GM19023 (cell line): ENCODE measurements around the gene AURKAIP1.
A peak's percentile ranks its signal among the peaks of the same experiment; 100 is the strongest.

Experiments
- ATAC-seq: cut with Tn5 transposase; IDR thresholded peaks from one replicate; pipeline ENCODE4 v1.9.1; 2021; ENCODE audit warnings: mild to moderate bottlenecking, moderate library complexity; ENCODE audit not compliant: unreplicated experiment

Gene AURKAIP1

DNA sequence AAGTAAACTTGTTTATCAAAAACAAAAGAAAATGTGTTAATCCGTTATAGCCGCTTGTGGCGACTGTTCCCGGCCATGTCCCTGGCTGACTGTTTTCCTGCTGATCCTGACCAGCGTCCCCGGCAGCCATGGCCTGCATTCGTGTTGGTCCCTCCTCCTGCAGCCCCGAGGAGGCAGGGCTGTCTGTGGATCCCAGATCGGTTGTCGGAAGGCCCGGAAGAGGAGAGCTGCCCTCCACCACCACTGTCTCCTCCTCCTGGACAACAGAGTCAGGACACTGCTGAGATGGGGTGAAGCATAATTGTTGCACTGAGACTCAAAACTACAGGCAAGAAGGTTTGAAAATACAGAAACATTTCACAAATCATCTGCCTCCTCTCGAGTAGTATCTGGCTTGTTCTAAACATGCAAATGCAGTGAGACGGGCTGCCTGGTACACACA is 13.0 kb downstream of the AURKAIP1 start:
- no peak for ATAC-seq

DNA sequence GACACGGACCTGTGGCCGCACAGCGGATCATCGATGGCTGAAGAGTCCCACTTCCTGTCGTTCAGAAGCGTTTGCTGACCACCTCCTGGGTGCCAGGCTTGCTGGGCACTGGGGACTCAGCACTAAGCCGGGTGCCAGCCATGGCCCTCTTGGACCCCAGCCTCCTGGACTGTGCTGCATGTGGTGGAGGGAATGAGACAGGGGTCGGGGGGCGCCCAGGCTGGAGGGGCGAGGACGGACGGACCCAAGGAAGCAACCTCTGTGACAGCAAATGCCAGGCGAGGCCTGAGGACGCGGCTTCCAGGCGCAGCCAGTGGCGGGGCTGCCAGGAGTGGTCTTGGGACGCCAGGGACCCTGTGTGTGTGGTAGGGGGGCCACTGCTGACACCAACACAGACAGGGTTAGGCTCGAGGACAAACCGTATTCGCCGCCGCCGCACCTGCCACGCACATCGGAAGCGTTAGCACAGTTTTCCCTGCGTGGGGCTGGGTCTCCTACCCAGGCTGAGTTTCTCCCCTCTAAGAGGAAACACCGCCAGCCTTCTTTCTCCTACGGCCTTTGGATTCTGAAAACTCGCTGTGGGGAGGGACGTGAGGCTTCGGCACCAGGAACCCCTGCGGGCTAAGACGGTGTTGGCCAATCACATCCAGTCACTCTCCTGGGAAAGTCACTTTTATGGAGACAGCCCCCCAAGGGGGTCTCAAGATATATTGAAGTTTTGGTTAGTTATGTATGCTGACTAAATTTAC is 13.6 kb downstream of the AURKAIP1 start:
- no peak for ATAC-seq

DNA sequence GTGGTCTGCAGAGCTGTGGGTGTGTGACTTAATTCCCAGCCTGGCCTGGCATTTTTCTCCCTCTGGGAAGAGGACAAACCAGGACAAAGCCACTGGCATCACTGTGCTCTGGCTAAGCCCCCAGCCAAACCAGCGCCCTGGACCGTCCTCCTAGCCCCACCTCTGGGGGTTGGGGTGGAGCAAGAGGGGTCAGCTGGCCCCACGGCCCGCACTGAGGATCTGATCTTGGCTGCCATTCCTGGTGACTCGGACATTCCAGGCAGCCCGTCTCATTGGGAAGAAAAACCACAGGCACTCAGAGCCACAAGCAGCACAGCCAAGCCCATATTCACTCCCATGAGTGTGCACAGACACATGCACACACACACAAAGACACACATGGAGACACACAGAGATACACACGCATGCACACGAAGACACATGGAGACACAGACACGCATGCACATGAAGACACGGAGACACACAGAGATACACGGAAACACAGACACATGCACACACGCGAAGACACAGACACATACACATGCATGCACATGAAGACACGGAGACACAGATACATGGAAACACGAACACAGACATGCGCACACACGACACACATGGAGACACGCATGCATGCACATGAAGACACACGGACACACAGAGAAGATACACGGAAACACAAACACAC is 14.4 kb downstream of the AURKAIP1 start:
- ATAC-seq: no peak

DNA sequence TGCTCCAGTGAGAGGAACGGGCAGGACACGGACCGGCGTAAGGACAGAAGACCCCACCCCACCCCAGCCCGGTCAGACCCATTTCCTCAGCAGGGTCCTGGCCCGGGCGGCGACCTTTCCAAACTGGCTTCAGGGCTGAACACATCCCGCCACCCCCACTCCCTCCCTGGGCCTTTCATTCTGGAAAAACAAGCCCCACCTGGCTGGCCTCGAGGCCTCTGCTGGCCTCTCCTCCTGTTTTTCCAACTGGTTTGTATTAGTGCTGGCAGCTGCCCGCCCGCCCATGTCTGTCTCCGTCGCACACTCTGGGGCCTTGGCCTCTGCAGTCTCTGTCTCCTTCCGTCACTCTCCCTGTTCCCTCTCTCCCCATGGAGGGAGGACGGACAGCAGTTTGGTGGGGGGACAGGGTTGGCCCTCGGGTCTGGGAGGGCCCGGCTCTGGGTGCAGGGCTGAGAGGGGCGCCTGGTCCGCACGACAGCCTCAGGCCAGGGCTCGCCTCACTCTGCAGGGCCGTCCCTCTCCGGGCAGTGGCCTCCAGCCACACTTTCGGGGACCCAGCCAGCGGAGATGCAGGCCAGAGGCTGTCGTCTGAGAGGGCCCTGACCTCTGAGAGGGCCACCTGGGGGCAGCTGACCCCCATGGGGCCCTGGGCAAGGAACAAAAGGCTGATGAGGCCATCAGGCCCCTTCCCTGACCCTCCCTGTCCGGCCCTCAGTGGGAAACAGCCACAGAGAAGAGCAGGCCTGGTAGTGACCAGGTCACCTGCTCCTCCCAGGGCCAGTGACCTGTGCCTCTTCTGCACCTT is 15.1 kb downstream of the AURKAIP1 start:
- no peak for ATAC-seq

DNA sequence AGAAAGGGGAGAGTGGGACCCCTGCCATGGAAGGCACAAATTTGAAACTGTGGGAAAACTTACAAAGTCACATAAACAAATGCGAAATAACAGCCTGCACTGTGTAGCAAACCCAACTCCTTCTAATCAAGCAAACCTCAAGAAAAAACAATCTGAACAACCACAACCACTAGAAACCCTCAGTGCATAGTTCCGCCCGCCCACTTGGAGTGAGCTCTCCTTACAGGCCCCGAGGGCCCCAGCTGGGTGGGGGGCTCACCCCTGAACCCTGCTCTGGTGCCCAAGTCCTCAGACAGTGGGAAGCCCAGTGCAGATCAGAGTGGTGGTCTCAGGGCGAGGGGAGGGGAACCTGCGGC is 15.7 kb downstream of the AURKAIP1 start:
- ATAC-seq: no peak

DNA sequence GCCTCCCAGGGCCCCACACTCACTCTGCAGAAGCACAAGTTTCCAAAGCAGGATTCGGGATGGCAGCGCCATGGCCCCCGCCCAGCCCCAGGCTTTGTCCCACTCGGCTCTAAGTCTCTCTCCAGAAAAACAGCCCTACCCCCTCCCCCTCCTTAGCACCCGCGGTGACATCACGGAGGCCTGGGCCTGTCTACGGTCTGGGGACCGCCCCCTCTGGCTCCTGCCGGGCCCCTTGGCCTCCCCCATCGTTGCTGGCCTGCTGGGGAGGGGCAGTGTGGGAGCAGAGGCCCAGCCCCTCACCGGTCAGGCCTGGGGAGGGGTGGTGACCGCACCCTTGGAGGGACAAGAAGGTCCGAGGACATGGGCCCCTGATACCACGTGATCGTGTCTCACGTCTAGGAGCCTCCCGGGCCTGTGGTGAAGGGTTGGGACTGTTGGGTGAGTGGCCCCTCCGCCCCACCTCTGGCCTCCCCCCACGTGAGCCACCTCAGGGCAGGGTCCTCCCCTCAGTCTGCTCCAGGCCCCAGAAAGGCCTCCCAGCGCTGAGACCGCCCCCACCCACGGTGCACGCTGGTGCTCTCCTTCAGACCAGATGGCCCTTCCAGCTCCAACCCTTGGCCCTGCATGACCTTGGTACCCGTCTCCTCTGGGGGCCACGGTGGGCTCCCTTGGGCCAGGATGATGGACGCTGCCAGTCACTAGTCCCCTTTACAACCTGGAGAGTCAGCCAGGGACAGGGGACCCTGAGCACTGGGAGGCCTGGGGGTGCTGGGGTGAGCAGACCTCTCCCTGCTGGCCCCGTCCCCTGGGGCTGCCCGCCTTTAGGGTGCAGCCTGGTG is 16.4 kb downstream of the AURKAIP1 start, which contains the start of gene MXRA8:
TSS of gene MXRA8 (minus strand) at position 123 of the 839 bp plus-strand sequence. CDS start at position 72, 51 bp downstream.
- no peak for ATAC-seq

DNA sequence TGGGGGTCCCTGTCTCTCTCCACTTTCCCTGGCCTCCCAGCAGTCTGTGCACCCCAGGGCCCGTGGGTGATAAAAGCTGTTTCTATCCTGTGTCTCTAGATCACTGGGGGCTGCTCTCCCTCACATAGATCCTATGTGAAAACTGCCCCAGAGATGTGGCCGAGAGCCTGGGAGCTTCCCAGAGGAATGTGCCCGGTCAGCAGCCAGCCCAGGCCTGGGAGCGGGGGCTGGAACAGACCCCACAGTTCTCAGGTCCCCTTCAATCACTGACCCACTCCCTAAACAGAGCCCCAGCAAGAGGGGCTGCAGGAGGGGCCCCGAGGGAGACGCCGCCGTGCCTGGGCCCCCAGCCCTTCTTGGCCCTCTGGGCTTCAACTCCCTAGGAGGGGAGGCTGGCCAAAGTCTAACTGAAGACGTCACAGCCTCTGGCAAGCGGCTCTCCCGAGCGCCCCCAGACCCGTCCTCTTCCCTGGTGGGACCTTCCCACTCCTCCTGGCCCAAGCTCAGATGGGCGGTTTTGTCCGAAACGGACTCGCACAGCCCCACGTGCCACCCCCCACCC is 17.1 kb downstream of the AURKAIP1 start:
- ATAC-seq: no peak

DNA sequence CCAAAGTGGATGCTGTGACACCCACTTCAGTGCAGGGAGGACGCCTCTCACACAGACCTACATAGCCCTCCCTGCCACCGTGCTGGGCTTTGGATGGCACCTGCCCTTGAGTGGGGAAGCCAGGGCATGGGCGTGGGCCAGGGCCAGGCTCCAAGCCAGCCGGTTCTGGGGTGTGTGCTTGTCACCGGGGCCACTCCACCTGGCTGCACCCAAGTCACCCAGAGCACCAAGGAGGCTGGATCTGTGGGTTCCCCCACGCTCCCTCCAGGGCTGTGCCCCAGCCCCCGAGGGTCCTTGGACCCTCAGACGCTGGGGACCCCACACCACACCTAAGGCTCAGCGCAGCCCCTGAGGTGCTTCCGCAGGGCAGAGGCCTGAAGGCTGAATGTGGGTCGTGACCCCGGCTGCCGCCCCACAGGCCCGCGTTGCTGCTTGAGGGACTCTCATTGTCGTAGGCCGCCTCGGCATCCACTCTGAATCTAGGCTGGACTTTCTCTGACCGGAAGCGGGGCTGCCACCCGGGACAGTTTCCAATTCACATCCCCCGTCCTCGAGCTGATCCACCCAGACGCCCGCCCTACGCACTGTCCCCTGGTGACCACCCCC is 18.1 kb downstream of the AURKAIP1 start:
- no peak for ATAC-seq

DNA sequence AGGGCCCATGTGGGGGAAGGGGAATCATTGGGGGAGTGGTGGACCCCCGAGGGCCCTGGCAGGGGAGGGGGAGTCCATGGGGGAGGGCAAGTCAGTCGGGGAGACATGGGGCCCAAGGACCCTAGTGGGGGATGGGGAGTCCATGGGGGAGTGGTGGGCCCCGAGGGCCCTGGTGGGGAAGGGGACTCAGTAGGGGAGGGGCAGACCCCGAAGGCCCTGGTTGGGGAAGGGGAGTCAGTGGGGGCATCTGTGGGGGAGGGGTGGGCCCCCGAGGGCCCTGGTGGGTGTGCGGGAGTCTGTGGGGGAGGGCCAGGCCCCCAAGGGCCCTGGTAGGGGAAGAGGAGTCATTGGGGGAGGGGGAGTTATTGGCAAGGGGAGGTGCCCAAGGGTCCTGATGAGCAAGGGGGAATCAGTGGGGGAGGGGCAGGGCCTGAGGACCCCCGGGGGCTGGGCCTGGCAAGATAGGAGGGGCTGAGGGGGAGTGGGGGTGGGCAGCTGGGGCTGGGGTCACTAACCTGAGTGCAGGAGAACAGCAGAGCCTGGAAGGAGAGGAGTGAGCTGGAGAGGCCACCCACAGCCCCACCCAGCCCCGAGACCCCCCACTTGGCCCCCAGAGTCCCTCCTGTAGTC is 18.7 kb downstream of the AURKAIP1 start:
- no peak for ATAC-seq

DNA sequence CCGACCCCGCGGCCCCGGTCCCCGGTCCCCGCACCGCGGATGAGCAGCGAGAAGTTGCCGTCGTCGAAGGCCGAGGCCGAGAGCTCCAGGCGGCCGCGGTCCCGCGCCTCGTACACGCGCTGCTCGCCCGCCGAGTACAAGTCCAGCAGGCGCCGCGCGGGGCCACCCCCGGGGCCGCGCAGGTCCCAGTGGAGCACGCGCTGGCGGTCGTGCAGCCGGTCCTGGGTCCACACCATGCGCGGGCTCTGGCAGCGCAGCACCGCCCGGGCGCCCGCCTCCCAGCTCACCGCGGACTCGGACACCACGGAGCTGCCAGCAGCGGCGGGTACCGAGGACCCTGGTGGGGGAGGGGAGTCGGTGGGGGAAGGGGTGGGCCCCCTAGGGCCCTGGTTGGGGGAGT is 19.6 kb downstream of the AURKAIP1 start:
- no peak for ATAC-seq

DNA sequence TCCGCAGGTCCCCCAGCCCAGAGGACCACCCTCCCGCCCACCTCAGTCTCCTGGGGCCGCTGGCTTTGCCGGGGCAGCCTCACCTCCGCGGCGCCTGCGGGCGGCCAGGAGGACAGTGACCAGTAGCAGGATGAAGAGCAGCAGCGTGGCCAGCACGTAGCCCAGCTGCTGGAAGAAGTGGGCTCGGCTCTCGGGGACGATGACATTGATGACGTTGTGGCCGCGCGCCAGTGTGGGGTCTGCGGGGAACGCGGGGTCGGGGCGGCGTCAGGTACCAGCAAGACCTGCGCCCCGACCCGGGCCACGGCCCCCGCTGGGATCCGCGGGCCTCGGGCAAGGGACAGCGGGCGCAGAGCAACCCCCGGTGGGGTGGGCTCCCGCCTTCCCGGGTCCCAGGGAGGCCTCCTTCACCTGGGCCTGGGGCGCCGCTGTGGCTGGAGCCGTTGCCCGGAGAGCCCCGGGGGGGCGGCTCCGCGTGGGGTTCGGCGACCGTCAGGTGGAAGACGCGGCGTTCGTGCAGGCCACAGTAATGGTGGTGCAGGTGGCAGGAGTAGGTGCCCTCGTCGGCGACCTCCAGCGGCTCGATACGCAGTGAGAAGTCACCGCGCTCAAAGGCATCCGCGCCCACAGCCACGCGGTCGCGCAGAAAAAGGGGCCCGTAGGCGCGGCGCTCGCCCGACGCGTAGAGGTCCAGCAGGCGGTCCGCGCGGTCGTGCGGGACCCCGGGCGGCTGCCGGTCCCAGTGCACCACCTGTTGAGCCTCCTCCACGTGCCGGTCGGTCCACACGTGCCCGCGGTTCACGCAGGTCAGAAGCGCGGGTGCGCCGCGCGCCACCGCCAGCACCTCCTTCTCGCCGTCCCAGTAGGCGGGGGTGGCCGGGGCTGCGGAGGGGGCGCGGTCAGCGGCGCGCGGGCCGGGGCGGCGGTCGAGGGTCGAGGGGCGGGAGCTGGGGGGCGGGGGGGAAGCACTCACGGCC is 20.4 kb downstream of the AURKAIP1 start:
- ATAC-seq: no peak

DNA sequence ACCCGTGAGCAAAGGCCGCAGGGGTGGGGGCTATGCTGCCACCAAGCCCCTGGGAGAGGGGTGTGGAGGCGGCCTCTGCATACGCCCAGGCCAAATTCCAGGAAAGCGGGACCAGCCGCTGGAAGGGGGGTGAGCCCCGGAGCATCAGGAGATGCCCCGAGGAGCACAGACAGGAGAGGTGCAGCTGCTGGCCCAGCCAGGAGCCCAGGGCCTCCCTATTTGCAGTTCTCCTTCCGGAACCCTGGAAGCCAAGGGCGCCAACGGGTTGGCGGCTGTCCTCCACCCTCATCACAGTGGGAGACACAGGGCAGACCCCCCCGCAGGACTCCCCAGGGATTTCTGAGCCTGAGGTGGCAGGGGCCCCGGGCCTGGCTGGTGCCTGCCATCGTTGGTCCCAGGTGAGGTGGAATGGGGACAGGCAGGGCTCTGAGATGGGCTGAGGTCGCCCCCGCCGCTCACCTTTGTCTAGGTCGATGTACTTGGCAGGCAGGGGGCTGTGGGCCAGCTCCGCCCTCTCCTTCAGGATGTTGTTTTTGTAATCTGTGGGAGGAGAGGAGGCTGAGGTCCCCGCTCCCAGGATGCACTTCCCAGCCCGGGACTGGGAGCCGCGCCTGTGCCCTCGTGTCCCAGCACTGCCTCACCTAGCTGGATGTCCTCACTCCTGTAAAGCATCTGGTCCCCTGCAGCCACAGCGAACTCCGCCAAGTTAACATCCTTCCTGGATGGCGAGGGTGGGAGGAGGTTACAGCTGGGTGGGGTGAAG is 21.4 kb downstream of the AURKAIP1 start:
- ATAC-seq: no peak

DNA sequence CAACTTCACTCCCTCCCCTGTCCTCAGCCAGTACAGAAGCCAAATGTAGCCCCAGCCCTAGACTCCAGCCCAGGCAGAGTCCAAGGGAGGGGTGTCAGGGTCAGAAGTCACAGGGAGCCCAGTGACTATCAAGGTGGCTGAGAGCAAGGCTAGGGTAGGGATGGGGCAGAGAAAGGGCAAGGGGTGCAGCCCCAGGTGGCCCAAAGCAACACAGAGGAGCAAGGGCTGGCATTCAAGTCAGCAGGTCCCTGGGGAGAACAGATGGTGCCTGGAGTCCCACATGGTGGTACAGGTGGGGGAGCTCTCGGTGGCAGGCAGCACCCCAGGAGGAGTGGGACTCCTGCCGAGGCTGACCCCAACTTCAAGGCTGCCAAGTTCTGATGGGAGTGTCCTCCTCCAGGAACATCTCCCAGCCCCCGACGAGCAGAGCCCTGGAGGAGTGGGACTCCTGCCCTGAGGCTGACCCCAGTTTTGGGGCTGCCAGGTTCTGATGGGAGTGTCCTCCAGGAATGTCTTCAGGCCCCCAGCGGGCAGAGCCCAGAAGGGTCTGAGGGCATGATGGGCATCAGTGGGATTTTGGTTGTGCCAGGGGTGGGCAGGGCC is 22.1 kb downstream of the AURKAIP1 start:
- ATAC-seq: no peak

DNA sequence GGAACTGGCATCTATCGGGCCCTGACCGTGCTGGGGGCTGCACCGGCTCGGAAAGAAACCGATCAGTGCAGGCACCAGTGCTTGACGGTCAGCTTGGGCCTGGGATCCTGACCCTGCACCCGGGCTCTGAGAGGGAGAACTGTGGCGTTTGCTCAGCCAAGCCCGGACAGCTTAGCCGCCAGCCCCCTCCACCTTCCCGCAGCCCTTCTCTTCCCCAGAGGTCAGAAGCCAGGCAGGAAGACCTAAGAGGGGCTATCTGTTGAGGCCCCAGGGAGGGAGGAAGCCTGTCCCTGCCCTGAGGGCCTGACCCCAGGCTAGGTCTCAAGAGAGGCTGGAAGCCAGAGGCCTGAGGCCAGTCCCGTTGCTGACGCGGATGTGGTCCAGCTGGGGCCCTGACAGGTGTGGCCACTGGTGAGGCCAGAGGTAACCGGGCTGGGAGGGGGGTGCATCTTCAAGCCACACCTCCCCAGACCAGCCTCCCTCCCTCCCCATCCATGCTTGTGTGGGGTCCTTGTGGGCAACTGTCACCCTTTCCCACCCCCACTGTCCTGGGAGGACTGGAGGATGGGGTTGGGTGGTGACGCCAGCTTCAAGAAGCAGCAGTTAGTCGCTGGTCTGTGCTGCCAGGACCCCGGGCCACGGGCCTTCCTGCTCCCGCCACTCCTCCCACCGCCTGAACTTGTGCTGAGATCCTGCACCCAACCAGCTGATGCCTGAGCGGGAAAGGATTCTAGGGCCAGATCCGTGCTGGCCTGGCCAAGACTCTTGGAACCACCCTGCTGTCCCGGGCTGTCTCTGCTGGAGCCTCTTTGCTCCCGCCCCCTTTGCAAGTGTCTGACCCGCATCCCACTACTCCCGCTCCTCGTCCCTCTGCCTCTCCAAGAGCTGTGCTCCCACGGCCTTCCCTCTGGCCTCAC is 23.2 kb downstream of the AURKAIP1 start:
- ATAC-seq: no peak

DNA sequence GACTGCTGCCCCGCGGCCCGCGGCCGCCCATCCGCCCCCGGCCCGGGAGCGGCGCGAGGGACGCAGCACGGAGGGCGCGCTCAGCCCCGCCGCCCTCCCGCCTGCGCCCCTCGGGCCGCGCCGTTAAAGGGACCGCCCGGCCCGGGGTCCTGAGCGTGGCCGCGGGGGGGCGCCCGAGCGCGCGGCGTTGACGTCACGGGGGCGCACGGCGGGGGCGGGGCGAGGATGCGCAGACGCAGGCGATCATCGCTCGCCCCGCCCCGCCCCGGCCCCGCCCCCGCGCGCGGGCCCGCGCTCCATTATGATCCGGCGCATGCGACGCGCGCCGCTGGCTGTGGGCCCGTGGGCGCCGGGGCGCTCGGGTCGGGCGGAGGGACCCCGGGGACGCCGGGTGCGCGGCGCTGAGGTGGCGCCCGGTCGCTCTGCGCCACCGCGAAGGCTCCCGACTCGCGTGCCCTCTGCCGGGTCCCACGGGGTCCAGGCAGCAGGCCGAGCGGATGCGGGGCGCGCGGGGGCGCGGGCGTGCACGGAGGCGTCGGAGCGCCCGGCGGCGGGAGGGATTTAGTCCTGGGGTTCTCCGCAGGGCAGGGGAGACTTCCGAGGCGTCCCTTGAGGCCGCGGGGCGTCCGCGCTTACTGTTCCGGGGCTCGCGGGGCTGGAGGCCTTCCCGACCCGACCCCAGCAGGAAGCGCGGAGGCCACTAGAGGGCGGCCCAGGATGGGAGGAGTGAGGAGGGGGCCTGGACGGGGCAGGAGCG is 25.6 kb downstream of the AURKAIP1 start, which contains the start of gene DVL1:
TSS of gene DVL1 (minus strand) at position 163 of the 757 bp plus-strand sequence. CDS start 353 bp downstream, outside the sequence.
- ATAC-seq: peak; percentile 62
